DMS53 (cell line): Measurements from ENCODE around the gene CEP170B.
"Not testable (repeated sequence)": the region's sequence is repeated elsewhere in the genome, so short reads cannot be mapped to it uniquely, and the experiment has no call there.

ENCODE experiments used
- DNase-seq: peaks from one replicate; lab custom pipeline; 2025; lab: John Stamatoyannopoulos, UW

Gene CEP170B

DNA sequence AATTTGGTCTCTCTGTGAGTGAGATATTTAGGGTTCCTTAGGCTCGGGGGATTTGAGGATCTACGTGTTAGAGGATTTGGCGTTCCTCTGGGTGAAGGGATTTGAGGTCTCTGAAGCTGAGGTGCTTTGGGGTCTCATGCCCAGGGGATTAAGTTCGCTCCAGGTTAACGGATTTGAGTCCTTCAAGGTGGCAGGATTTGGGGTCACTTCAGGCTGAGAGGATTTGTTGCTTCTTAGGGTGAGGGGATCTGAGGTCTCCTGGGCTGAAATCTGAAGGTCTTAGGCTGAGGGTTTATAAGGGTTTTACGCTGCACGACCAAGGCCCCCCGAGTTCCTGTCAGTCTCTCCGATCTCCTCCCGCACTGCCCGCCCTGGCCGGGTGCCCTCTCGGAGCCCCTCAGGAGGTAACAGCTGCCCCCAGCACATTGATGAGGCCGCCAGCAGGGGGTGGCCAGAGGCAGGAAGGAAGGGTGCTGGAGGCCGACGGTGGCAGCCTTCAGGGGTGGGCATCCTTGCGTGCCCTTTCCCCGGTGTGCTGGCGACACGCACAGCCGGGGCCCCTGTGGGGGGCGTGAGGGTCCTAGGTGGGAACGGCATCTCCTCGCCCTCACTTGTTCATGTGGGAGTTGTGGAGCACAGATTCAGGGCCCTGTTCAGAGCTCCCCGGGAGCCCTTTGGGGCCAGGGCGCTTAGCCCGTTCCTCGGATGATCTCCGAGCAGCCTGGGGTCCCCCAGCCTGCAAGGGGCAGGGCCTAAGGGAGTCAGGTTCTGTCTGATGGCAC lies 14.3 kb downstream of the CEP170B start:
- DNase-seq, result no peak

DNA sequence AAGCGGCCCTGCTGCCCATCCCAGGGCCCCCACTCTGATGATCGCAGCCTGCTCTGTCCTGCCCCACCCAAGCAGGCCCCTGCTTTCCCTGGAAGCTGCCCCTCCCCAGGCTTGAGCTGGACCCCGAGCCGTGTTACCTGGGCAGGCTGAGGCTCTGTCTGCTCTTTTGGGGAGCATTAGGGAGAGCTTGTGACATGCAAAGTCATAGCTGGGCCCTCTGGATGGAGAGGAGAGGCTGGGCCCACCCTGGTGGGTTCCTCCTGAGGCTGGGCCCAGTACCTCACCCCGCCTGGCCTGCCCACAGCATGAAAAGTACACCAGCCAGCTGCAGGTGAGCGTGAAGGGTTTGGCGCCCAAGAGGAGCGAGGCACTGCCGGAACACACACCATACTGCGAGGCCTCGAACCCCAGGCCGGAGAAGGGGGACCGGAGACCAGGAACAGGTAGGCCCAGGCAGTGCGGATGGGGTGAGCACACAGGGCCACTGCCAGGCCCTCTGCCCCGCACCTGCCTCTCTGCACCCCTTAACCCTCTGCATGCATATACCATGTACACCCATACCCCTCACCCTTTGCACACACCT lies 15.0 kb downstream of the CEP170B start:
- no peak for DNase-seq

GRCh38 chr14:104880584-104881210 lies 15.6 kb downstream of the CEP170B start:
- DNase-seq, result no peak

DNA sequence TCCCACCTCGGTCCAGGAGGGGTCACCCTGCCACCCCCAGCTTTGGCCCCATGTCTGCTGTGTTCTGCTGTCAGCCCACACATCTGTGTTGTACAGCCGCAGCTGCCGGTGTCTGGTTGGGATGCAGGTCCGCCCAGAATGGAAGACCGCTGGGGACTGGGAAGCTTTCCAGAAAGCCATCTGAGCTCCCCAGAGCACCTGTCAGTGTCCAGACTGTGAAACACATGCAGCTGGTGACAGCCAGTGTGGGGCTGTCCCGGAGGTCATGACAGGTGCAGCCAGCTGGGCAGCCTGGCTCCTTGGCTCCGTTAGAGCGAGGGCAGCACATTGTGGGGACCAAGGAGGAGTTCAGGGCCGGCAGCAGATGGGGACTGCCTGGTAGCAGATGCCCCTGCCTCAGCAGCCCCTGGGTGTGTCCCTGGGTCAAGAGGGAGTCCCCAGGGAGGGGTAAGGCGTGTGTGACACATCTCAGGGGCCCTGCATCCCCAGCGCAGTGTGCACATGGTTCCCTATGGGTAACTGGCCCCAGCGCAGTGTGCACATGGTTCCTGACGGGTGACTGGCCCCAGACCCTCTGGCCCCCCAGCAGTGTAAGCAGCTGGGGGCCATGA lies 16.4 kb downstream of the CEP170B start:
- DNase-seq, result peak; percentile 90

DNA sequence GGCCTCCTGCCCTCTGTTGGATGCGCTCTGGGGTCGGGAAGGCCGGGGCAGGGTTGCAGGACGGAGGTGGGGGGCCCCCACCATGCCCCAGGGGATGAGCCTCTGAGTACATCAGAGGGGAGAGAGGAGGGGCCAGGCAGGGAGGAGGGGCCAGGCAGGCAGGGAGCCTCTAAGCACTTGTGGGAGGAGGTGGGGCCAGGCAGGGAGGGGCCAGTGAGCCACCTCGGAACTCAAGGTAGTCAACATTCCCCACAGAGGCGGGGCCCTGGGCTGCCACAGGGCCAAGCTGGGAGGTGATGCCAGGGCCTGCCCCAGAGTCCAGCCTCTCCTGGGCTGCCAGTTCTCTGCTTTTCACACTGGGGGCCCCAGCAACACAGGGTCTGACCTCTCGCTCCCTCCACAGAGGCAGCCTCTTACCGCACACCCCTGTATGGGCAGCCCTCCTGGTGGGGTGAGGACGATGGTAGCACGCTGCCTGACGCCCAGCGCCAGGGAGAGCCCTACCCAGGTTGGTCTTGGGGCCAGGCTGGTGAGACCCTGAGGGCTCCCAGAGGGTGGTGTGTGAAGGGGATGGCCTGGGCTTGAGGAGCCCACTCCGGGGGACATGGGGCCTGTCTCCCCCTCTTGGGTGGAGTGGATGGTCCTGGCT lies 17.4 kb downstream of the CEP170B start:
- peak; percentile 39 for DNase-seq

- no peak for DNase-seq
Measured at GRCh38 chr14:104882991-104883660, 18.1 kb downstream of the CEP170B start.

DNA sequence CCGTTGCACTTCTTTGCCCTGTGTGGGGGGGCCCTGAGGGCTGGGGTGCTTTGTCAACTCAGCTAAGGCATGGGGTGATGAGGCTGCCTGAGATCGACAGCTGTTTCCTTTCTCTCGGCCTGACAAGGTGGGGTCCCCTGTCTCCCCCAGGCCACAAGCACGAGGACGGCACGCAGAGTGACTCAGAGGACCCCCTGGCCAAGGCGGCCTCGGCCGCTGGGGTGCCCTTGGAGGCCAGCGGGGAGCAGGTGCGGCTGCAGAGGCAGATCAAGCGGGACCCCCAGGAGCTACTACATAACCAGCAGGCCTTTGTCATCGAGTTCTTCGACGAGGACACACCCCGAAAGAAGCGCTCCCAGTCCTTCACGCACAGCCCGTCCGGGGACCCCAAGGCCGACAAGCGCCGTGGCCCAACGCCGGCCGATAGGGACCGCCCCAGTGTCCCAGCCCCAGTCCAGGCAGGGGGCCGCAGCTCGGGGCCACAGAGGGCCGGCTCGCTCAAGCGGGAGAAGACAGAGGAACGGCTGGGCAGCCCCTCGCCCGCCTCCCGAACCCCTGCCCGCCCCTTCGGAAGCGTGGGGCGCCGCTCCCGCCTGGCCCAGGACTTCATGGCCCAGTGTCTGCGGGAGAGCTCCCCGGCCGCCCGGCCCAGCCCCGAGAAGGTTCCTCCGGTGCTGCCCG lies 18.8 kb downstream of the CEP170B start:
- DNase-seq, result no peak

DNA sequence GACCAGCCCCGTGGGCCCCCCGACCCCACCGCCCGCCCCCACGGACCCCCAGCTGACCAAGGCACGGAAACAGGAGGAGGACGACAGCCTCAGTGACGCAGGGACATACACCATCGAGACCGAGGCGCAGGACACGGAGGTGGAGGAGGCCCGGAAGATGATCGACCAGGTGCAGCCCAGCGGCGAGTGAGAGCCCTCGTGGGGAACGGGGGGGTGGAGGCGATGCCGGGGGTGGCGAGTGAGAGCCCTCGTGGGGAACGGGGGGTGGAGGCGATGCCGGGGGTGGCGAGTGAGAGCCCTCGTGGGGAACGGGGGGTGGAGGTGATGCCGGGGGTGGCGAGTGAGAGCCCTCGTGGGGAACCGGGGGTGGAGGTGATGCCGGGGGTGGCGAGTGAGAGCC lies 19.3 kb downstream of the CEP170B start:
- not testable (repeated sequence) for DNase-seq

- DNase-seq, result no peak
Measured at GRCh38 chr14:104885031-104885972, 20.2 kb downstream of the CEP170B start.

- DNase-seq, result no peak
Measured at GRCh38 chr14:104885973-104886689, 21.1 kb downstream of the CEP170B start.

GRCh38 chr14:104886690-104887622 lies 21.9 kb downstream of the CEP170B start:
- no peak for DNase-seq

GRCh38 chr14:104887623-104888488 lies 22.8 kb downstream of the CEP170B start:
- no peak for DNase-seq

GRCh38 chr14:104888489-104889374 lies 23.7 kb downstream of the CEP170B start:
- no peak for DNase-seq

DNA sequence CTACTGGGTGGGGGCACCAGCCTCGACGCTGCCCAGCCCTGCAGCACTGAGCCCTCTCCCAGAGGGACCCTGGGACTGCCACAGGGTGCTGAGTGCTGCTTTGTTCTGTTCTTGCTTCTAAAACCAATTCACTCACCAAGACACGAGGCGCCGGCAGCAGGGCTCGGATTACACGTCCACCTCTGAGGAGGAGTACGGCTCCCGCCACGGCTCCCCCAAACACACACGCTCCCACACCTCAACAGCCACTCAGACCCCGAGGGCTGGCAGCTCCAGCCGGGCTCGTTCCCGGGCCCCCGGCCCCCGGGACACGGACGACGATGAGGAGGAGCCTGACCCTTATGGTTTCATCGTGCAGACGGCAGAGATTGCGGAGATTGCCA lies 24.3 kb downstream of the CEP170B start:
- DNase-seq, result no peak

GRCh38 chr14:104890292-104890691 lies 25.2 kb downstream of the CEP170B start:
- DNase-seq, result not testable (repeated sequence)

DNA sequence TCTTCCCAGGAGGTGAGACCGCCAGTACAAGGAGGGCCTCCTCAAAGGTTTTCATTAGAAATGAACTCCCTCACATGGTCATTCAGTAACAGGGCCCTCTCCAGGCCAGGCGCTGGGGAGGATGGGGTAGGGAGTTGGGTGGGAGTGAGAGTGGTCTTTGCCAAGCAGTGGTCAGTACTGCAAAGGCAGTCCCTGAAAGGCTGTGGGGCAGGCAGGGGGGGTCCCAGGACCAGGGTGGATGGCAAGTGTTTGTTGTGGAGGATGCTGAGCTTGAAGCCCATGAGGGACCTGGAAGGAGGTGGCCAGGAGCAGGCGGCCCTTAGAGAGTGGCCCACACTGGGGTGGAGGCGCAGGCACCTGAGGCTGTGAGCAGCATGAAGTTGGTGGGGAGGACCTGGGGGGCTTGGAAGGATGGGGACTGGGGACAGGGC lies 26.1 kb downstream of the CEP170B start:
- DNase-seq, result no peak
